ENCODE data around the gene LFNG. TPM values are rescaled to one million over a fixed set of nuclear protein-coding genes. Genes with fewer than 3 reads are reported as not detected.

LFNG gene
- total RNA-seq, 4 donors from 2014 or later, result 105 to 198 (median 150) TPM

DNA sequence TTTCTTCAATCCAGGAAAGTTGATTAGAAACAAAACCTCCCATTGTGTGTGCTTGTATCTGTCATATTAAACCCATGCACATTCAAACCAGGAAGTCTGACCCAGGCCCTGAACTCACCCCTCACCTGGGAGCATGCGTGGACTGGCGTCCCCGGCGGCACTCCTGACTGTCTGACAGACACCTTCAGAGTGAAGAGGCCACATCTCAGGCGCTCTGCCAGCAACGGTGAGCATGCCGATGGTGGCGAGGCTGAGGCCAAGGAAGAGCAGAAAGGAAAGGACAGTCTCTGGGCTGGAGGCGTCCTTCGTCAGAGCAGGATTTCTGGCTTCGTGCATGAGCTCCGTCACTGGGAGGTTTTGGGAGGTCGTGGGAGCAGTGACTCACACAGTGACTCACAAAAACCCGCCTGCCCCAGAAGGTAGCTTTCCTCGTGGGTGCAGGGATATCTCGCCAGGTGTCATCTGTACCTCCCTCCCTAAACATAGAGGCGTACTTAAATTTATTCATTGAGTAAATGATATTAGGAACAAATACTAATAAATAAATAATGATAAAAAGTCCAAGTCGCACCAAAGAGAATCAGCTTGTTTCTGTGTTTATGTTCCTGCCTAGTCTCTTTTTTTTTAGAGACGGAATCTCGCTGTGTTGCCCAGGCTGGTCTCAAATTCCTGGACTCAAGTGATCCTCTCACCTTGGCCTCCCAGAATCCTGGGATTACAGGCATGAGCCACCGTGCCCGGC, 52.7 kb downstream of the LFNG start:
- WGBS, result 83% methylated on average over 22 of the region's 22 CpGs
- Histone ChIP-seq H3K4me1 (peaks cover 2% of the 10 kb centered on the region), H3K4me3 (no peak overlapping the region), H3K27me3 (no peaks in the 10 kb centered on the region), H3K36me3 (peaks cover 43% of the 10 kb centered on the region), H3K27ac (no peak overlapping the region), H3K9me3 (no peaks in the 10 kb centered on the region)
- DNase-seq (ENCODE audit: low spot score in 2 of 2), result no peak
- TF ChIP-seq, protein P1, sequence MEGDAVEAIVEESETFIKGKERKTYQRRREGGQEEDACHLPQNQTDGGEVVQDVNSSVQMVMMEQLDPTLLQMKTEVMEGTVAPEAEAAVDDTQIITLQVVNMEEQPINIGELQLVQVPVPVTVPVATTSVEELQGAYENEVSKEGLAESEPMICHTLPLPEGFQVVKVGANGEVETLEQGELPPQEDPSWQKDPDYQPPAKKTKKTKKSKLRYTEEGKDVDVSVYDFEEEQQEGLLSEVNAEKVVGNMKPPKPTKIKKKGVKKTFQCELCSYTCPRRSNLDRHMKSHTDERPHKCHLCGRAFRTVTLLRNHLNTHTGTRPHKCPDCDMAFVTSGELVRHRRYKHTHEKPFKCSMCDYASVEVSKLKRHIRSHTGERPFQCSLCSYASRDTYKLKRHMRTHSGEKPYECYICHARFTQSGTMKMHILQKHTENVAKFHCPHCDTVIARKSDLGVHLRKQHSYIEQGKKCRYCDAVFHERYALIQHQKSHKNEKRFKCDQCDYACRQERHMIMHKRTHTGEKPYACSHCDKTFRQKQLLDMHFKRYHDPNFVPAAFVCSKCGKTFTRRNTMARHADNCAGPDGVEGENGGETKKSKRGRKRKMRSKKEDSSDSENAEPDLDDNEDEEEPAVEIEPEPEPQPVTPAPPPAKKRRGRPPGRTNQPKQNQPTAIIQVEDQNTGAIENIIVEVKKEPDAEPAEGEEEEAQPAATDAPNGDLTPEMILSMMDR (IDR thresholded peaks at IDR 0.05), result no peak
- no peak for TF ChIP-seq EP300 (IDR thresholded peaks at IDR 0.05)
- no peak for TF ChIP-seq POLR2A (IDR thresholded peaks at IDR 0.05)
- no peak for TF ChIP-seq POLR2AphosphoS5 (IDR thresholded peaks at IDR 0.05)

GRCh38 chr7:2573761-2574160, 54.2 kb downstream of the LFNG start:
- H3K27me3 ChIP-seq, result no peaks in the 10 kb centered on the region
- TF ChIP-seq POLR2AphosphoS5 (IDR thresholded peaks at IDR 0.05), result no peak
- TF ChIP-seq, protein P1 (IDR thresholded peaks at IDR 0.05), result no peak
- TF ChIP-seq POLR2A (IDR thresholded peaks at IDR 0.05), result no peak
- TF ChIP-seq EP300 (IDR thresholded peaks at IDR 0.05), result no peak
- no peak overlapping the region for H3K27ac ChIP-seq
- no peak for DNase-seq (ENCODE audit: low spot score in 2 of 2)
- WGBS, result 84% methylated on average over 8 of the region's 9 CpGs
- no peaks in the 10 kb centered on the region for H3K4me1 ChIP-seq
- H3K9me3 ChIP-seq, result no peaks in the 10 kb centered on the region
- no peak overlapping the region for H3K4me3 ChIP-seq
- peaks cover 51% of the 10 kb centered on the region for H3K36me3 ChIP-seq

DNA sequence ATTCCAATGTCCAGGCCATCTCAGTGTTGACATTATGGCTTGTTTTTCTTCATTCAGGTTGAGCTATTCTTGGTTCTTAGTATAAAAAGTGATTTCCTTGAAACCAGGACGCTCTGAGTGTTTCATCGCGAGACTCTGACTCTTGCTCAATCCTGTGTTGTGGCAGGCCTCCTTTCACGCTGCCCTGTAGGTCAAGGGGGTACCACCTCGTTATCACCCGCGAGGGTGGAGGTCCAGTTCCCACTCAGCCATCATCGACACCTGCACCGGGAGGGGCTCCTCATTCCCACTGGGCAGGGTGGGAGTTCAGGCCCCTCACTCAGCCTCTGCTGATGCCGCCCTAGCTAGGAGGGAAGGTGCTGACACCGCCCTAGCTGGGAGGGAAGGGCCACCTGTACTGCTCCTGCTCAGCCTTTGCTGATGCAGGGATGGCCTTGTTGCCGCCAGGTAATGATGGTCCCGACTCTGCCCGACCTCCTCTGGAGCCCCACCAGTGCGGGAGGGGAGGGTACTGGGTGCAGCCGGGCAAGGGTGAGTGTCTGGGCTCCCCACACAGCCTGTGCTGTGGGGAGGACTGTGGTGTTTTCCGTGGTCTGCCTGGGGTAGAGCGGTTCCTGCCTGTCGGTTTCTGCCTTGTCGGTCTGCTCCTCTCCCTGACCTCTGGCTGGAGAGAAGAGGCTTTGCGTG, 55.6 kb downstream of the LFNG start:
- Histone ChIP-seq H3K27me3 (no peaks in the 10 kb centered on the region), H3K4me3 (no peak overlapping the region), H3K9me3 (no peaks in the 10 kb centered on the region), H3K27ac (no peak overlapping the region), H3K36me3 (peaks cover 46% of the 10 kb centered on the region), H3K4me1 (no peaks in the 10 kb centered on the region)
- no peak for DNase-seq (ENCODE audit: low spot score in 2 of 2)
- WGBS, result 88% methylated on average over 15 of the region's 21 CpGs
- TF ChIP-seq POLR2A (IDR thresholded peaks at IDR 0.05) (no peak), EP300 (IDR thresholded peaks at IDR 0.05) (no peak)
- TF ChIP-seq, protein P1 (IDR thresholded peaks at IDR 0.05), result no peak

GRCh38 chr7:2575733-2576340, 56.3 kb downstream of the LFNG start:
- Histone ChIP-seq H3K4me3 (no peak overlapping the region), H3K27ac (no peak overlapping the region), H3K27me3 (no peaks in the 10 kb centered on the region), H3K36me3 (peaks cover 46% of the 10 kb centered on the region), H3K4me1 (no peaks in the 10 kb centered on the region), H3K9me3 (no peaks in the 10 kb centered on the region)
- TF ChIP-seq, protein P1 (IDR thresholded peaks at IDR 0.05), result no peak
- TF ChIP-seq POLR2A (IDR thresholded peaks at IDR 0.05), result no peak
- TF ChIP-seq POLR2AphosphoS5 (IDR thresholded peaks at IDR 0.05), result no peak
- no peak for TF ChIP-seq EP300 (IDR thresholded peaks at IDR 0.05)
- 86% methylated on average over 21 of the region's 21 CpGs for WGBS
- no peak for DNase-seq (ENCODE audit: low spot score in 2 of 2)
